ENCODE data around the gene HPS4. TPM values are rescaled to one million over a fixed set of nuclear protein-coding genes. Genes with fewer than 3 reads are reported as not detected.

The HPS4 gene
- polyA plus RNA-seq, 2 of the 4 experiments (the other 2 are of a cell fraction), result 12.7 to 30.2 TPM

GRCh38 chr22:26453216-26453615 lies 30.4 kb downstream of the HPS4 start:
- DNase-seq (ENCODE audit: low read depth in 1 of 2, low spot score in 1 of 2) (no peak), ATAC-seq (no peak), FAIRE-seq (no peak)
- TF ChIP-seq HOXB13 (CRISPR knock-in tag; IDR thresholded peaks at IDR 0.05; ENCODE audit: low read depth), result no peak
- no peak for TF ChIP-seq HOXB5 (CRISPR knock-in tag; IDR thresholded peaks at IDR 0.05)
- no peak for TF ChIP-seq NPAS2 (CRISPR knock-in tag; IDR thresholded peaks at IDR 0.05; ENCODE audit: borderline replicate concordance)
- TF ChIP-seq SMC3 (IDR thresholded peaks at IDR 0.05), result no peak
- TF ChIP-seq ZSCAN20 (CRISPR knock-in tag; IDR thresholded peaks at IDR 0.05), result no peak
- H3K4me1 ChIP-seq, result no peaks in the 10 kb centered on the region
- ChIA-PET POLR2A (no interaction called here), CTCF (interaction anchor here (1.2 to 1.8 kb wide), 2 partner anchors 10 to 212 kb away, joined by 3 to 4 read pairs; no protein-coding TSS in a partner anchor)
- H3K27ac ChIP-seq, result no peak overlapping the region
- 90% methylated on average over 6 of the region's 9 CpGs for WGBS (ENCODE audit: missing lambda C conversion rate)
- H3K4me2 ChIP-seq, result no peak overlapping the region
- no peaks in the 10 kb centered on the region for H3K9me3 ChIP-seq
- no peak overlapping the region for H3K4me3 ChIP-seq

DNA sequence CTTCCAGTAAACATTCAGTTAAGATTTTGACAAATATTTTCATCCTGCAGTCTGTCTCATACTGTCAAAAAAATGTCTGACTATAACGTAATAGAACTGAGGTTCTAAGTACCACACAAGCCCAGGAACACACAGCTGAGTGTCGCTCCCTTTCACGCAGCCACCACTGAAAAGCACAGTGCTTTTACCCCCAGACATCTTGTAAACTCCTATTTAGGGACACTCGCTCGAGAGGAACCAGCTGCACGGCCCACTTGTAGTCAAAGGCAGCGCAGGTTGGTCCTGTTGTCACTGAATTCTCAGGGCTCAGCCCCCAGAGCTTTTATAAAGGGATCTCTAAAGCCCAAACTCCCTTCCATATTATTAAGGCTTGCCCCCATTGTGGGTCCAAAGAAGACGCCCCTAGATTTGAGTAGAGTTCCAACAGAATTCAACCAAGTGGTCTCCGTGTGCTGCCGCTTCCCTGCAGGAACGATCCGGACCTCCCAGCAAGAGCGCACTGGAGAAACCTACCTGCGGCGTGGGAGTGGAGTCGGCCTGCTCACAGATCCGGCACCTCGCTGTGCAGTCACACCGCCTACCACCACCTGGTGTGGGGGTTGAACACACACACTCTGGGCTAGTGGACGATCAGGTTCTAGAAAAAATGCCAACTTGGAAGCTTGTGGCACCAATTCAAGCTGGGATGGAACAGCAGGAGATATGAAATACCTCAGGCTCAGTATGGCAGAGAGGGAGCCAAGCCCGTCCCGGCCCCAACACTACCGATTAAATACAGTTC lies 31.2 kb downstream of the HPS4 start:
- DNase-seq (ENCODE audit: low read depth in 1 of 2, low spot score in 1 of 2) (no peak), ATAC-seq (no peak), FAIRE-seq (no peak)
- Histone ChIP-seq H3K4me3 (no peak overlapping the region), H3K4me2 (no peak overlapping the region), H3K4me1 (no peaks in the 10 kb centered on the region), H3K9me3 (no peaks in the 10 kb centered on the region), H3K27ac (no peak overlapping the region)
- 96% methylated on average over 22 of the region's 23 CpGs for WGBS (ENCODE audit: missing lambda C conversion rate)
- ChIA-PET CTCF (interaction anchor here (1.1 to 1.9 kb wide), 5 partner anchors 8 to 213 kb away, joined by 3 to 15 read pairs (median 4); no protein-coding TSS in a partner anchor), POLR2A (no interaction called here)
- TF ChIP-seq SMC3 (IDR thresholded peaks at IDR 0.05) (no peak), ZSCAN20 (CRISPR knock-in tag; IDR thresholded peaks at IDR 0.05) (no peak), RCOR1 (IDR thresholded peaks at IDR 0.05; ENCODE audit: low read depth, low read length) (no peak), JUN (IDR thresholded peaks at IDR 0.05) (no peak), EHF (CRISPR knock-in tag; IDR thresholded peaks at IDR 0.05) (no peak), HEYL (CRISPR knock-in tag; IDR thresholded peaks at IDR 0.05) (no peak), MAX (IDR thresholded peaks at IDR 0.05) (no peak), CEBPB (IDR thresholded peaks at IDR 0.05) (no peak), ESRRA (IDR thresholded peaks at IDR 0.05; ENCODE audit: borderline replicate concordance, low read length) (no peak), KDM1A (IDR thresholded peaks at IDR 0.05; ENCODE audit: low read depth) (no peak), HMGXB4 (CRISPR knock-in tag; IDR thresholded peaks at IDR 0.05; ENCODE audit: borderline replicate concordance) (no peak), FOSL2 (IDR thresholded peaks at IDR 0.05) (no peak), FOSL2 (CRISPR knock-in tag; IDR thresholded peaks at IDR 0.05) (no peak), TP53 (CRISPR knock-in tag; IDR thresholded peaks at IDR 0.05) (no peak), REST (IDR thresholded peaks at IDR 0.05) (no peak), MAZ (IDR thresholded peaks at IDR 0.05; ENCODE audit: borderline replicate concordance, low read depth, low read length) (no peak), NPAS2 (CRISPR knock-in tag; IDR thresholded peaks at IDR 0.05; ENCODE audit: borderline replicate concordance) (no peak), RNF2 (IDR thresholded peaks at IDR 0.05; ENCODE audit: borderline replicate concordance, low read depth) (no peak), BHLHE40 (IDR thresholded peaks at IDR 0.05; ENCODE audit: low read depth, low read length) (no peak)
- TF ChIP-seq, protein P1, sequence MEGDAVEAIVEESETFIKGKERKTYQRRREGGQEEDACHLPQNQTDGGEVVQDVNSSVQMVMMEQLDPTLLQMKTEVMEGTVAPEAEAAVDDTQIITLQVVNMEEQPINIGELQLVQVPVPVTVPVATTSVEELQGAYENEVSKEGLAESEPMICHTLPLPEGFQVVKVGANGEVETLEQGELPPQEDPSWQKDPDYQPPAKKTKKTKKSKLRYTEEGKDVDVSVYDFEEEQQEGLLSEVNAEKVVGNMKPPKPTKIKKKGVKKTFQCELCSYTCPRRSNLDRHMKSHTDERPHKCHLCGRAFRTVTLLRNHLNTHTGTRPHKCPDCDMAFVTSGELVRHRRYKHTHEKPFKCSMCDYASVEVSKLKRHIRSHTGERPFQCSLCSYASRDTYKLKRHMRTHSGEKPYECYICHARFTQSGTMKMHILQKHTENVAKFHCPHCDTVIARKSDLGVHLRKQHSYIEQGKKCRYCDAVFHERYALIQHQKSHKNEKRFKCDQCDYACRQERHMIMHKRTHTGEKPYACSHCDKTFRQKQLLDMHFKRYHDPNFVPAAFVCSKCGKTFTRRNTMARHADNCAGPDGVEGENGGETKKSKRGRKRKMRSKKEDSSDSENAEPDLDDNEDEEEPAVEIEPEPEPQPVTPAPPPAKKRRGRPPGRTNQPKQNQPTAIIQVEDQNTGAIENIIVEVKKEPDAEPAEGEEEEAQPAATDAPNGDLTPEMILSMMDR (IDR thresholded peaks at IDR 0.05), result no peak
- TF ChIP-seq, protein P2, sequence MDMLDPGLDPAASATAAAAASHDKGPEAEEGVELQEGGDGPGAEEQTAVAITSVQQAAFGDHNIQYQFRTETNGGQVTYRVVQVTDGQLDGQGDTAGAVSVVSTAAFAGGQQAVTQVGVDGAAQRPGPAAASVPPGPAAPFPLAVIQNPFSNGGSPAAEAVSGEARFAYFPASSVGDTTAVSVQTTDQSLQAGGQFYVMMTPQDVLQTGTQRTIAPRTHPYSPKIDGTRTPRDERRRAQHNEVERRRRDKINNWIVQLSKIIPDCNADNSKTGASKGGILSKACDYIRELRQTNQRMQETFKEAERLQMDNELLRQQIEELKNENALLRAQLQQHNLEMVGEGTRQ (IDR thresholded peaks at IDR 0.05), result no peak

Data from A549 (cell line).